Breast epithelium (tissue), 4 donors: ENCODE data around the gene BBS7. TPM values are rescaled to one million over a fixed set of nuclear protein-coding genes. Genes with fewer than 3 reads are reported as not detected.
A peak's percentile ranks its signal among the peaks of the same experiment; 100 is the strongest.

Source experiments
- DNase-seq, 2 donors: peaks; one replicate each; pipeline ENCODE4 v3.0.0-alpha.2; 2019; ENCODE audit warnings: low spot score in 2 of 2
- H3K27ac ChIP-seq, 2 donors: fragments of 200-600 bp; sonication (generic) in 1 of 2; one replicate each; pipeline ENCODE4 v1.5.1; 2016 to 2019; ENCODE audit warnings: mild to moderate bottlenecking in 1 of 2
- H3K27me3 ChIP-seq, 2 donors: fragments of 200-600 bp; sonication (generic) in 1 of 2; one replicate each; pipeline versions ENCODE4 v1.5.1 to v1.6.0; 2017 to 2019; ENCODE audit warnings: control low read depth in 1 of 2, mild to moderate bottlenecking in 1 of 2
- H3K36me3 ChIP-seq: fragments of 200-600 bp; one replicate; pipeline ENCODE4 v1.5.1; 2019
- H3K4me1 ChIP-seq, 2 donors: fragments of 200-600 bp; sonication (generic); one replicate each; pipeline ENCODE4 v1.5.1; 2016 to 2019; ENCODE audit warnings: control low read depth in 1 of 2
- H3K4me3 ChIP-seq, 3 donors: fragments of 200-600 bp; sonication (generic); 1 replicate in 2 of 3; 2 replicates in 1 of 3; pipeline ENCODE4 v1.5.1; 2016 to 2019; ENCODE audit warnings: mild to moderate bottlenecking in 3 of 3, moderate library complexity in 2 of 3
- H3K9me3 ChIP-seq, 2 donors: fragments of 200-600 bp; sonication (generic) in 1 of 2; one replicate each; pipeline ENCODE4 v1.5.1; 2016 to 2019; ENCODE audit warnings: control low read depth in 1 of 2
- CTCF ChIP-seq, 3 donors: fragments of 450-650 bp; IDR thresholded peaks; one replicate each; pipeline ENCODE4 v1.5.1; 2016 to 2017; ENCODE audit warnings: antibody characterized with exemption in 3 of 3, mild to moderate bottlenecking in 3 of 3, moderate library complexity in 3 of 3
- POLR2A ChIP-seq: fragments of 450-650 bp; IDR thresholded peaks from one replicate; pipeline ENCODE4 v1.6.1; 2016; ENCODE audit warnings: antibody characterized with exemption, mild to moderate bottlenecking, moderate library complexity
- POLR2AphosphoS5 ChIP-seq, 3 donors: sonication (generic); formaldehyde crosslinking; IDR thresholded peaks; one replicate each; pipeline ENCODE4 v1.6.1; 2017; ENCODE audit warnings: antibody characterized with exemption in 3 of 3
- intact Hi-C: fragments of 100-400 bp; cut with DNase I; formaldehyde crosslinking; loops from one replicate; pipeline ENCODE4 v1.15.1; 2023; ENCODE audit warnings: low total_unique reads
- total RNA-seq, 3 donors: library from RNA; depleted of rRNA; stranded (reverse); fragments of >200 nt; gene quantifications; one replicate each; pipeline ENCODE4 v1.1.0, GENCODE V29; 2016

Gene BBS7
- total RNA-seq, 3 donors from 2014 or later, result 12.5 to 16.0 (median 14.7) TPM

GRCh38 chr4:121814756-121815155 is 55.5 kb downstream of the BBS7 start:
- DNase-seq, result no peak
- TF ChIP-seq POLR2A (no peak), CTCF (IDR thresholded peaks at IDR 0.05) (no peak), POLR2AphosphoS5 (IDR thresholded peaks at IDR 0.05) (no peak)
- Histone ChIP-seq H3K27me3 (no peaks in the 10 kb centered on the region), H3K4me3 (no peak overlapping the region), H3K4me1 (no peaks in the 10 kb centered on the region), H3K9me3 (no peaks in the 10 kb centered on the region), H3K36me3 (no peaks in the 10 kb centered on the region), H3K27ac (no peak overlapping the region)
- intact Hi-C loops, result no loop called here

- no peak overlapping the region for H3K4me3 ChIP-seq
- no peak overlapping the region for H3K27ac ChIP-seq
- TF ChIP-seq POLR2A (no peak), CTCF (IDR thresholded peaks at IDR 0.05) (no peak), POLR2AphosphoS5 (IDR thresholded peaks at IDR 0.05) (no peak)
- no peaks in the 10 kb centered on the region for H3K9me3 ChIP-seq
- H3K36me3 ChIP-seq, result no peaks in the 10 kb centered on the region
- DNase-seq, result no peak
- H3K27me3 ChIP-seq, result no peaks in the 10 kb centered on the region
- intact Hi-C loops, result no loop called here
- no peaks in the 10 kb centered on the region for H3K4me1 ChIP-seq
Observed at GRCh38 chr4:121811122-121811521, 59.2 kb downstream of the BBS7 start.

GRCh38 chr4:121806411-121806810 is 63.9 kb downstream of the BBS7 start:
- Histone ChIP-seq H3K4me3 (no peak overlapping the region), H3K27me3 (no peaks in the 10 kb centered on the region), H3K27ac (no peak overlapping the region), H3K9me3 (no peaks in the 10 kb centered on the region), H3K4me1 (no peaks in the 10 kb centered on the region), H3K36me3 (no peaks in the 10 kb centered on the region)
- TF ChIP-seq POLR2AphosphoS5 (IDR thresholded peaks at IDR 0.05) (no peak), POLR2A (no peak), CTCF (IDR thresholded peaks at IDR 0.05) (no peak)
- no peak for DNase-seq
- intact Hi-C loops, result no loop called here

- DNase-seq, result no peak
- H3K4me1 ChIP-seq, result no peaks in the 10 kb centered on the region
- H3K27me3 ChIP-seq, result no peaks in the 10 kb centered on the region
- H3K4me3 ChIP-seq, result peak overlapping the region; percentile 76 to 95 (median 87)
- no peak for TF ChIP-seq POLR2A
- no peak for TF ChIP-seq POLR2AphosphoS5 (IDR thresholded peaks at IDR 0.05)
- TF ChIP-seq CTCF (IDR thresholded peaks at IDR 0.05), result no peak
- H3K36me3 ChIP-seq, result no peaks in the 10 kb centered on the region
- intact Hi-C loops, result loop anchor here (5.0 kb wide), 1 partner anchor 674 kb away; no protein-coding TSS in a partner anchor
- H3K27ac ChIP-seq, result peak overlapping the region; percentile 85 to 91
- no peaks in the 10 kb centered on the region for H3K9me3 ChIP-seq
Observed at GRCh38 chr4:121801715-121802075, 68.6 kb downstream of the BBS7 start.

GRCh38 chr4:121800961-121801714 is 69.1 kb downstream of the BBS7 start, which contains the start of gene EXOSC9:
Gene EXOSC9, plus strand, starts transcription at chr4:121801323. Its CDS starts 102 bp downstream, at chr4:121801425.
- peak within 1 kb of the TSS; percentile 76 to 95 (median 87) for H3K4me3 ChIP-seq

More at GRCh38 chr4:121800961-121801714, 69.1 kb downstream of the BBS7 start, which contains the start of gene EXOSC9:
- H3K36me3 ChIP-seq, result no peaks in the 10 kb centered on the region
- no peaks in the 10 kb centered on the region for H3K9me3 ChIP-seq
- H3K27ac ChIP-seq, result peak within 1 kb of the TSS; percentile 85 to 91
- intact Hi-C loops, result loop anchor here (5.0 kb wide), 1 partner anchor 674 kb away; no protein-coding TSS in a partner anchor
- no peak for TF ChIP-seq CTCF (IDR thresholded peaks at IDR 0.05)
- peak; percentile 49 for TF ChIP-seq POLR2A
- peak; percentile 87 to 95 (median 92) for TF ChIP-seq POLR2AphosphoS5 (IDR thresholded peaks at IDR 0.05)
- H3K27me3 ChIP-seq, result no peaks in the 10 kb centered on the region
- DNase-seq, result peak; percentile 83 to 92
- H3K4me1 ChIP-seq, result no peaks in the 10 kb centered on the region
